Endometrium (tissue), 2 donors: ENCODE results near the gene KSR2.

Experiments used
- FAIRE-seq: peaks from 2 replicates; lab custom pipeline; 2012; peaks lifted over from hg19 to GRCh38; lab: Jason Lieb, UNC
- donor health status: control.
- donor health status: control.

Gene KSR2

DNA sequence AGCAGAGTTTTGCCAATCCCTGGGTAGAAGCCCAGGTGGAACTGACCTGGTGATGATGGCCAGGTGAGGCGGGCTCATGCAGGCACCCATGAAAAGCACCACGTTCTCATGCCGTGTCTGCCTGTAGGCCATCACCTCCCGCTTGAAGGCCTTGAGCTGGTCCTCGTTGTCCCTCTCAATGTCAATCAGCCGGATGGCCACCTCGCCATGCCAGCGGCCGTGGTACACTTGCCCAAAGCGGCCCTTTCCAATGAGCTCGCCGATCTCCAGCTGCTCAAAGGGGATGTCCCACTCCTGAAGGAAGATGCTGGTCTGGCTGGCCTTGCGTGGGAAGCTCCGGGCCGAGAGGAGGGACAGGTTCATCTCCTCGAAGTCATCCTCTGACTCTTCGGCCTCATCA, 444.0 kb downstream of the KSR2 start:
- FAIRE-seq: no peak

DNA sequence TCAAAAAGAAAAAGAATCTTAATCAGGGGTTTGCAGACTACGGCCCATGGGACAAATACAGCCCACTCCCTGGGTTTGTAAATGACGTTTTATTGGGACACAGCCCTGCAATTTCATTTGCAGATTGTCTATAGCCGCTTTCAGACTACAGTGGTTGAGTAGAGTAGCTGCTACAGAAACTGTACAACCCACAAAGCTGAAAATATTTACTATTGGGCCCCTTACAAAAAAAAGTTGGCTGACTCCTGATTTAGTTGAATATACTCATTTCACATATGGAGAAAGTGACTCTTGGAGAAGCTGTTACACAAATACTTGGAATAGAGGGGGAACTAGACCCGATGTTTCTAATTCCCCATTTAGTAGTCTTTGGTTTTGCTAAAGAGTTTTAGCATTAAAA, 444.8 kb downstream of the KSR2 start:
- no peak for FAIRE-seq

DNA sequence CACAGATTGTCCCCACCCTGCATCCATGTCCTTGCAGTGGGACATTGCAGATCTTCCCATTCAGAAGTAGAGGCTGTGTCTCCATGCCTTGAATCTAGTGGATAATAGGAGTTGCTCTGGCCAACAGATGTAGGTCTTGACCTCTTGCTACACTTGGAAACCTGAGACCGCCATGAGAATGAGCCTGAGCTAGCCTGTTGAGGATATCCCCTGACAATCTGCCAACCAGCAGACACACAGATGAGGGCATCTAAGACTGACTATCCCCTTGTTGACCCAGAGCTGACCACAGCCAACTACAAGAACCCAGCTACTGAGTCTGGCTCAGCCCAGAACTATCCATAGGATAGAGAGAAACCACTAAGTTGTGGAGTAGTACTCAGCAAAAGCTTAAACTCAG, 446.2 kb downstream of the KSR2 start:
- FAIRE-seq: no peak

DNA sequence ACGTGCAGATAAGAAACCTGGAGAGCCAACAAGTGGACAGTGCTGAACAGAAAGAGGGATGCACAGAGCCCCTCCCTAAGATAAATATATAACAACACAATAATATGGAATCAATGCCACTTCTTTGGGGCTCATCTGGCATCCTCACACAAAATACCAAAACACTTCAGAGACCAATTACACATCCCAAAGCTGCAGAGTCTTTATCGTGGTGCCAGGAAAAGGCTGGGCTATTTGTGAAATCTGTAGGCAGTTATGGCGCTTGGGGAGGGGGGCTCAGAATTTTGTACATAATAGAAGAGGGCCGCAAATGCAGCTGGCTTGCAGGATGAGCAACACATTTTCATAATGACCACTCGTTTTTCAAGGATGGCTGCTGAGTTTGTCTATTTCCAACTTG, 446.9 kb downstream of the KSR2 start:
- FAIRE-seq: no peak

DNA sequence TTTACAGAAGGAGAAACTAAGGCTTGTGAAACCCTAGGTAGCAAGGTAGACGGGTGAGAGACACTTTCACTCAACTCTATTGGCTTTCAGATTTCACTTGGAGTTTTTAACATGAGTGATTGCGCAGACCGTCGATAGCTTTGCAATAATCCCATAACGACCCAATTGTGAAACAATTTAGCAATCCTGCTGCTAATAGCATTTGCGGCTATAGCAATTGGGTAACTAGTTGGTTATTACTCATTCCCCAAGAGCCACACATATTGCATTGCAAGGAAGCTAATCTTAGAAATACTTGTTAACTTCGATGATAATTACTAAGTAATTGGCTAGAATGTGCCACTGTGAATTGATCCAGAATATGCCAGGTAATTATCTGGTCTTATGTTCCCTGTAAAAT, 447.4 kb downstream of the KSR2 start:
- no peak for FAIRE-seq

DNA sequence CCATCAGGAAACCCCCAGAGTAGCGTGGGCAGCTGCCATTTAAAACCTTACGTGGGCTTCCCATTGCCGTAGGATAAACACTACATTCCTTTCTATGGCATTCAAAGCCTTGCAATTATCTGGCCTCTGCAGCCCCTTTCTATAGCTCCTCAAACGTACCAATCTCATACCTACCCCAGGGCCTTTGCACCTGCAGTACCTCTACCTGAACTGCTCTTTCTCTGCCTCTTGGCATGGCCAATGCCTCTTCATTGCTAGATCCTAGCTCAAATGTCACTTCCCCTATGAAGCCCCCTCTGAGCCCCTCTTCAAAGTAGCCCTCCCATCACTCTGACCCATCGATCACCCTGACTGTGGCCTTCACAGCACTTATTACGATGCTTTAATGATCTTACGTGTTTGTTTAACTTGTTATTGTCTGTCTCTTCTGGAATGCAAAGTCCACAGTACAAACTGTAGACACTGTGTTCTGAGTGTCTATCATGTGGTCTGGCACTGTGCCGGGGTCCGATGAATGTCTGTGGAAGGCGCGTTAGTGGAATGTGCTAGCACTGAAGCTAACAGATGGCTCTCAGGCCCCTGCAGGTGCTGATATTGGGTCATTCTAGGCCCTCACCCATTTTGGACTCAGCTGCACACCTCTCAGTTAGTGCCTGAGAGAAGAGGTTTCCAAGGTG, 450.1 kb downstream of the KSR2 start:
- no peak for FAIRE-seq

DNA sequence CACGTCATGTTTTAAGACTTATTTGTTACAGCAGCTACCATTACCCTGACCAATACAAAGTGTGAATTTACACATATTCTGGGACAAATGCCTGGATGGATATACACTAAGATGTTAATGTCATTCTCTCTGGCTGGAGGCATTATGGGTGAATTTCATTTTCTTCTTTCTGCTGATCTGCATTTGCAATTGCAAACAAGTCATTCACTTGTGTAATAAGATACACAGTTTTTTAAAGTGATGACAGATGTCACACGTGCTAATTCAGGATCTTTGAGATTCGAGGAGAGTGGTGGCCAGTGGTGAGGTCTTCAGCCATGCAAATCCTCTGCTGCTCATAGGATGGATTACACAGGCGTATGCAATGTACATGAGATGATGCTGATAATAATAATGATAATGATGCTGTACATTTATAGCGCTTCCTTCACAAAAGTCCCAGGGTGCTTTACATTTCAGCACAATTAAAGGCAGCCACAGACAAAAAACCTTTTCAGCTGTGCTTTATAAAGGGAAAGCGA, 451.5 kb downstream of the KSR2 start:
- no peak for FAIRE-seq

DNA sequence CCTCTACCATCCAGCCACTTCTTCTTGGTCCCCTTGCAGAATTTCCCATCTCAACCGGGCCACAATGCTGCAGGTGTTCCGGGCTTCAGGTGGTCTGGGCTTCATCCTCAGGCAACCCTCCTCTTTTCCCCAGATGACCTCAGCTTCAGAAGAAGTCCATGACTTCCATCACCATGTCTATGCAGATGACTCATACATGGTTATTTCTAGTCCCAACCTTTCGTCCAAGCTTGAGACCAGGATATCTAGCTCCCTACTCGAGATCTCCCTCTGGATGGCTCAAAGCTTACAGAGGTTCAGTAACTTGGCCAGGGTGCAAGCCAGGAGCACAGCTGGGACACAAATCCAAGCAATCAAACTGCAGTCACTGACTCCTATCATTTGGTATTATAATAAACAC, 452.8 kb downstream of the KSR2 start:
- FAIRE-seq: no peak

DNA sequence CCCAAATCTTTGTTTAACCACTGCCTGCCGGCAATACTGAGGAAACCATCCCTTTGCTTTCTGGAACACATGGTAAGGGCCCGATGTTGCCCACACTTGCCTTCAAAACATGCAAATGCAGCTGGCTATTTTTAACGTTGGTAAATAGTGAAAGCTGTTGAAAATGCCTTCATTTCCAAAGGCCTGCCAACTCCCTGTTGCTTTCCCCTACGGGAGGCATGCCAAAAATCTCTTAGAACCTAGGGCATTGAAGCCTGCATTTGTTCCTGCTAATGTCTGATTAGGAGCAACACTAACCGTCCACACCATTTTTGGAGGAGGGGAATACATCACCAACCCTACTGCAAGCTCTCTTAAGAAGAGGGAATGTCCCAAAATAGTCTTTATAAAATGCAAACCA, 454.8 kb downstream of the KSR2 start:
- no peak for FAIRE-seq

DNA sequence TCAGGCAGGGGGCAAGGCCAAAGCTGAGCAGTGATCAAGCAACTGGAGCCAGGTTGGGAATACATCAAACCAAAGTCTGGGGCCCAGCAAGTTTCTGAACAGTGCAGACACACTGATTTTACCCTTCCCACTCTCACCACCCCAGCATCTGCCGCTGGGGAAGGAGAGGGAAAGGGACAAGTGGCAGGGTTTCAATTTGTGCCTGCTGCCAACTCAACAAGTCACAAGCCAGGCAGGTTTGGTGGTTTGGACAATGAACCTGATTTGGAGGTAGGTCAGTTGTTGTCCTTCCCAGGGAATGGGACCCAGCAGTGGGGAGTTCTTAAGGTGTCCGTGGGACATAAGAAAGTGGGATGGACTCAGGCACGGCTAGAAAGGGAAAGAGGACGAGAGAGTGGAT, 455.4 kb downstream of the KSR2 start:
- no peak for FAIRE-seq

DNA sequence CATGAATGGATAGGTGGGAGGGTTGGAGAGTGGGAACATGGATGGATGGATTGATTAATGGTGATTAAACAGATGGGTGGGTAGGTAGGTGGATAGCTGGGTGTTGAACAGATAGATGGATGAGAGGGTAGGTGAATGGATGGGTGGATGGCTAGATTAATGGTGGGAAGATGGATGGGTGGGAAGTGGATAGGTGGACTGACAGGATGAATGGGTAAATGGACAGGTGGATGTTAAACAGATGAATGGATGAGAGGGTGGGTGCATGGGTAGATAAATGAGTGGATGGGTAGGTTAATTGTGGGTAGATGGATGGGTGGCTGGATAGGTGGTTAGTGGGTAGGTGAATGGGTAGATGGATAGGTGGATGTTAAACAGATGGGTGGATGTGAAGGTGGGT, 460.3 kb downstream of the KSR2 start:
- FAIRE-seq: no peak

DNA sequence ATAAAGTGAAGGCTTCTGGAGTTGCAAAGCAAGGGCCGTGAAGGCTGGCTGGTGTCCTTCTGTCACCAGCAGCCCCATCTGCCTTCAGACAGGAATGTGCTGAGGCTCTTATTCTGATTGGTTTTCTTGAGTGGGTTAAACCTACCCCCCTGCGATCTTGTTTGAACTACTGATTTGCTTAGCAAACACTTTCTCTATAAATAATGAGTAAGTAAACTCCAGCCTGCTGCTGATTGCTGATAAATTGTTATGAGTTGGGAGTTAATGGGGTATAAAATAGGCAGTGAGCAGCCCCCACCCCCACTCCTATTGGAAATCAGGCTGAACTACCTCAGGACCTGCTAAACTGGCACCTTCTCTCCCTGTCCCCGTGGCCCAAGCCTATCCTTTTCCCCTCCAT, 461.2 kb downstream of the KSR2 start:
- FAIRE-seq: no peak

DNA sequence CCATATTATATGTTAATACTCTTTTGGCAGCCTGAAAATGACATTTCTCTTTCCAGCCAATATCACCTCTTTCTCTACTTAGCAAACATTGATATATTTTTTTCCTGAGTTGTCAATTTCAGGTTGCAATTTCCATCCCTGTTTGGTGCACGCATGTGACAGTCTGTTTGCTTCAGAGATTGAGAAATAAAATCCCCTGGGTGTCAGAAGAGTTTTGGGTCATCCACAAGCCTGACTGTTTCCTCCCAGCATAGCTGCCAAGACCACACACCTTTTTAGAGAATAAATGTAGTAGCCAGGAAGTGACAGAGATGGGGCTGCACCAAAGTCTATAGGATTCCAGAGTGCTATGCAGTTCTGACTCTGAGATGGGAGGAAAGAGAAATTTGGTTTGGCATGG, 462.5 kb downstream of the KSR2 start:
- no peak for FAIRE-seq

DNA sequence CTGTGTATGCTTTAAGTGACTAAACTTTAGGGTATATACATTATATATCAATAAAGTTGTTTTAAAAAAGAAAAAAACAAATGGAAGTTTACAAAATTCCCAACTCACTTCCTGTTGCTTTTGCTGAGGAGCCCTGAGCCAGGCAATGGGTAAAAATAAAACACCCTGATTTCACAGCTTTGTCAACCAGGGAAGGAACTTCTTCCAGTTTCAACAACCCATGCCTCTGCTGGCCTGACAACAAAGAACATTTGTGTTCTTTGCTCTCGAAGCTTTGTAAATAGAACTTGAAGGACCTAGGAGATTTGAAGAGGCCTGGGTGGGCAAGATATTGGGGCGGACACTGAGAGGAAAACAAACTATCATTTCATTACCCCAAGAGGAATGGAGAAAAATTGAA, 466.2 kb downstream of the KSR2 start:
- FAIRE-seq: no peak

DNA sequence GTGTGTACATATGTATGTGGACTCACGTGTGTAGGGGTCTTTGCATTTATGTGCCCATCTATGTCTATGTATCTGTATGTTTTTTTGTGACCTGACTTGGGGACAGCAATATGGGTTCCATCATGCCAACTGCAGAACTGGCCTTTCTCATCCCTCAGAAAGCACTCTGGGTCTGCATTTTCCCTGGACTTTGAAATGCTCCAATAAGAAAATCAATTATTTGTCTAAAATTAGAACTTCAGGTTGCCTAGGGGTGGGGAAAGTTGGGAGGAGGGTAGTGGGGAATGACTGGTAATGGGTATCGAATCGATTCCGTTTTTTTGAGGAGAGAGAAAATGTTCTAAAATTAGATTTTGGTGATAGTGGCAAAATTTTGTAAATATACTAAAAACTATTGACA, 466.6 kb downstream of the KSR2 start:
- FAIRE-seq: no peak

DNA sequence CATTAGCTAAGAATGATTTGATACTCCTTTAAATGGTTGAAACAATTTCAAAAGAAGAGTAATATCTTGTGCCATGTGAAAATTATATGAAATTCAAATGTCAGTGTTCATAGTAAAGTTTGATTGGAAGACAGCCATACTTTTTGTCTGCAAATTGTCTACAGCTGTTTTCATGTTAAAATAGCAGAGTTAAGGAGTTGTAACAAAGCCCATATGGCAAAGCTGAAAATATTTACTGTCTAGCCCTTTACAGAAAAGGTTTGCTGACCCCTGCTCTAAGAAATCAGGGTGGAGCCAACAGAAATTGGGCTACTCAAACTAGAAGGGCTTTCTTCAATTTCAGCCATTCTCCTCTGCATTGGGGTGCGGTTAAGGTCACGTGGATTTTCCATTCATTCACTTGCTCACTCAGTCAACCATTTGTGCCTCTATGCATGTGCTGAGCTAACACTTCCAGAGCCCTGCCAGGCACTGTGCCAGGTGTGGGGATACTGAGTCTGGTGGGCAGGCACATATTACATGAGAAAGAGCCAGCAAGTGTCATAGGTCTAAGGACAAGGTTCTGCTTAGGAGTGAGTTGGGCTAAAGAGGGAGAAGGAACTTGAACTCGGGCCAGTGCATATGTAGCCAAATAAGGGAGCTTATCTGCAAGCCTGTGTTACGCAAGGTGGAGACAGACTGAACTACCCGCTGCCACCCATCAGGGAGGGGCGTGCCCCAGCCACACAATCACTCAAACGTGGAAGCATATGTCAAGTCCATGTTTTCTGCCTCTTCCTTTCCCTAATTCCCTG, 467.5 kb downstream of the KSR2 start:
- no peak for FAIRE-seq

DNA sequence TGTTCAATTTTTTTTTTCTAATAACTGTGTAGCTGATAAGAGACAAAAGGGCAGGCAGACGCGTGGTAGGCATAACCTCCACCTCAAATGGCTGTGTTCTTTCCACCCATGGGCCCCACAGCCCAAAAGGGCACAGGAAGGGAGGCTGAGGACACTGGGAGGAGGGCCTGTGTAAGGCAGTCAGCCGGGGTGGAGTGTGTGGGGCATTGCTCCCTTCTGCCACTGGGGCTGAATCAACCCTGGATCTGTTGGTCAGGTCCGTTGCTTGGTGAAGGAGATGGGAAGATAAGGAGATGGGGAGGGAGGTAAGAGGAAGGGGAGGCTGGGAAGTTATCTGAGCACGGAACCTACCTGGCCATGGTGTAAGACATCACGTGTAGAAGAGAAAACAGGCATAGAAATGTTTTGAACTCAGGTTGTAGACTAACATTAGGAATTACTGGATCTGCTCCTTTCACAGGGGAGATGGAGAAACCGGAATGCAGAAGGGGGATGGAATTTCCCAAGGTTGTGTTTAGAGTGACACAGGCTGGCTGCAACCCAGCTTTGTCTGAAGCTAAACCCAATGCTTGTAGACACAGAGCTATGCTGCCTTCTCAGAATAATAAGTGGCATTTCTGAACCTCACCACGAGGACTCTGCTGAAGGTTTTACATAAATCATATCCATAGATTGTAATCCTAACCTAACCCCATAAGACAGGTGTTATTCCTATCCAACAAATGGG, 468.9 kb downstream of the KSR2 start:
- no peak for FAIRE-seq

DNA sequence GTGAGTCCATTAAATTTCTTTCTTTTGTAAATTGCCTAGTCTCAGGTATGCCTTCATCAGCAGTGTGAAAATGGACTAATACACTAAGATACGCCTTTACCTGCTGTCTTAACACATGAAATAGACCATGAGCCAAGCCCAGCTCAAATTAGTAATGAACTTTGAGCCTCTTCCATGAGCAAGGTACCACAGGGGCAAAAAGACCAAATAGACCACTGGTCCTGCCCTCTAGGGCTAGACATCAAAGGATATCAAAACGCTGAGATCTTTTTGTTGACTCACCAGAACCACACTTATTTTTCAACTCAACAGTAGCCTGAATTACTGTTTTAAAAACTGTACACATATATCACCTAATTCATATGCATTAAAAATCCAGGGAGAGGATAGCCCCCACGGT, 469.9 kb downstream of the KSR2 start:
- FAIRE-seq: no peak

DNA sequence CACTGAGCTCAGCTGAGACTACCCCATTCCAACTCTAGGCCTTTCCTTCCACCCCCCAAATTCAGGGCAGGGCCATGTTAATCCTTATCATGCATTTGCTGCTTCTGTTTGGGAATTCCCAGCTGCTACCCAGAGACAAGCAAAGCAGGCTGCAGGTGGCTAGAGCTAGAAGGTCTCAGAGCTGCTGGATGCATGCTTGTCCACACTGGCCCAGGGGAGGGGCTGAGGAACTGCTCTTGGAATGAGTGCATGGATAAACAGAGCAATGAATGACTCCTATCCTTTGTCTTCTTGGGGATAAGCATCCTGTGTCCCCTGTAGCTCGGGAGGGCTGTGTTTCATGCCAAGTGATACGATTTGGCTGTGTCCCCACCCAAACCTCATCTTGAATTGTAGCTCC, 470.5 kb downstream of the KSR2 start:
- no peak for FAIRE-seq

DNA sequence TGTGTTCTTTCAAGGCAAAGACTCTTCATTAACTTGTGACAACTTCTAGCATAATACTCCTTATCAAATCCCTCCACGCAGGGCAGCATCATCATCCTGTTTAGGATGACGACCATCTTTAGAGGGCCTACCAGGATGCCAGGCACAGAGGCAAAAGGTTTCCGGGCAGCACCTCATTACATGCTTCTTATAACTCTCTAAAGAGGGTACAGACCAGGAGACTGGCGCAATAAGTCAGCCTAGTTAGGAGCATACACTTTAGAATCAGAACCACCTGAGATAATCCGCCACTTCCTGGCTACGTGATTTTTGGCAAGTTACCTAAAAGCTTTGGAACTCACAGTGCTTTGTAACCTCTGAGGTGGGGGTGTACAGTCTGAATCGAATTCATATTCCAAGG, 471.4 kb downstream of the KSR2 start:
- FAIRE-seq: no peak

DNA sequence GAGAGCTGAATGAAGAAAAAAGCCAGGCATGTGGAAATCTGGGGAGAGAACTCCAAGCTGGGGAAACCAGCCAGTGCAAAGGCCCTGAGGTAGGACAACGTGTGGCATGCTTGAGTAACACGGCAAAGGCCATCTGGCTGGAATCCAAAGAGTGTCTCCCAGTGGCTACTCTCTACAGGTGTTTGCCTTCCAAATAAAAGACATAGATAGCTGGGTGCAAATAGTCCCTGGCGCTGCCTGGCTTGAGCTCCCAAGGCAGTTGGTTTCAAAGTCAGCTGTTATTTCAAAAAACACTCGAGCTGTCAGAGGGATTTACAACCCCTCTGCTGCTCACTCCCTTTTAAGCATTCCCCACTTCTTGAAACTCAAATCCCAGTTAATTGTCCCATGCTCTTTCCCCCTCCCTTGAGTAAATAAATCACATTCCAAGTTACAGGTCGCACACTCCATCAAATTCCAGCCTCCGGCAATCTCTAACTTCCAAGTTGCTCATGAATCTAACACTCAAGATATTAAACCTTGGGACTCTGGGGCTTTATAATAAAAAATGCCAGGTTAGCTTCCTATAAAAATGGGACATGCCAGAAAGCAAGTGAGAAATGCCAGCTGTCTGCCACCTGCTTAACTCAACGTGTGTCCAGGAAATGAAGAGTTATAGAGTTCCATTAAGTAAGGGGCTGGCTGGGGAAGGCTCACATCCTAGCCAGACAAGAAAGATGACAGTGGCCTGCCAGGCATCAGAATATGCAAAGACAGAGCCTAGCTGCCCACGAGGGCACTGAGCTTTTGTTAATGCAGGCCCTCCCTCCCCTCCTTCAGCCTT, 473.7 kb downstream of the KSR2 start:
- no peak for FAIRE-seq

DNA sequence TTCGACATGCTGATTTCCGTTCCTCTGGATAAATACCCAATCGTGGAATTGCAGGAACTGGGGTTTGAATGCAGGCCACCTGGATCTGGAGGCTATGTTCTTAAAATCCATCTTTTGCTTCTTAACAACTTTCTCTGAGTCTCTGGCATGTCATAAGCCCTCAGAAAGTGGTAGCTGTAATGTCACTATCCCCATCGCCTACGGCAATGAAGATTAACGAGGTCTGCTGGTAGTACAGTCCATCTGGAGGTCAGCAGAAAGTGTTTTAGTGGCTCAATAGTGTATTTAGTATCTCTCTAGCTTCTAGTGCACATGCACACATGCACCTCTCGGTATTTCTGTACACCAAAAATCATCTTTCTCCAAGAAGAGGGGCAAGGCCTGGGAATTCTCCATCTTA, 477.1 kb downstream of the KSR2 start:
- FAIRE-seq: no peak
